ENCODE results near the gene RLN3.

DNA sequence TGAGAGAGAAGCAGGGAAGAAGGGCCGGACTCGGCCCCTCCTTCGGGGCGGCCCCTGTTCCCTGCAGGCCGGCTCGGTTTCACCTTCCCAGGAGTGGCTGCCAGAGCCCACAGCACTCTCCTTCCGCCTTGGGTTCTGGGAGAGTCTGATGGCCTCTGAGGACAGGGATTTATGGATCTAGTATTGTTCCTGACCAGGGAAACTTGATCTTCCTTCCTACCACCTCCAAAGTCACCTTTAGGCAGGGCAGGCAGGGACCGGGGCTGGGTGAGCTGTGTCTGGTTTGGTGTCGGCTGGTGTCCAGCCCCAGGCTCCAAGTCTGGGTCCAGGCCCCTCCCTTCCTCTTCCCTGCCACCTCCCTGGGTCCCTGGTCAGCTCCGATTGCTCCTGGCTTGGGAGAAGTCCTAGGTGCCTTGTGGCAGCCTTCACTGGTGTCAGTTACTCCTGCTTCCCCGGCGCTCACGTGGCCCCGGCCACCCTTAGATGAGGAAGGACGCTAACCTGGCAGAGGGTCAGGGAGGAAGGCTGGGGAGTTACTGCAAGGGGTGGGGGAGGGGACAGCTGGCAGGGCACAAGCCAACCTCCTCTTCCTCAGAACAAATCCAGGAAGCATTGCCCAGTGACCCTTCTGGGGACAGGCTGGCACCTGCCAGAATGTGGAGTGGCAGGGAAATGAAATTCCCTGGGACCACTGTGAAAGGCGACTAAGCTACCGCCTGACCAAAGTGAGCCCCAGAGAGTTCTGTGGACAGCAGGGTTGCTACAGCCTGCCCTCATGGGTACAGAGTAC is 40.7 kb upstream of the RLN3 start:
- TF ChIP-seq, protein P1, sequence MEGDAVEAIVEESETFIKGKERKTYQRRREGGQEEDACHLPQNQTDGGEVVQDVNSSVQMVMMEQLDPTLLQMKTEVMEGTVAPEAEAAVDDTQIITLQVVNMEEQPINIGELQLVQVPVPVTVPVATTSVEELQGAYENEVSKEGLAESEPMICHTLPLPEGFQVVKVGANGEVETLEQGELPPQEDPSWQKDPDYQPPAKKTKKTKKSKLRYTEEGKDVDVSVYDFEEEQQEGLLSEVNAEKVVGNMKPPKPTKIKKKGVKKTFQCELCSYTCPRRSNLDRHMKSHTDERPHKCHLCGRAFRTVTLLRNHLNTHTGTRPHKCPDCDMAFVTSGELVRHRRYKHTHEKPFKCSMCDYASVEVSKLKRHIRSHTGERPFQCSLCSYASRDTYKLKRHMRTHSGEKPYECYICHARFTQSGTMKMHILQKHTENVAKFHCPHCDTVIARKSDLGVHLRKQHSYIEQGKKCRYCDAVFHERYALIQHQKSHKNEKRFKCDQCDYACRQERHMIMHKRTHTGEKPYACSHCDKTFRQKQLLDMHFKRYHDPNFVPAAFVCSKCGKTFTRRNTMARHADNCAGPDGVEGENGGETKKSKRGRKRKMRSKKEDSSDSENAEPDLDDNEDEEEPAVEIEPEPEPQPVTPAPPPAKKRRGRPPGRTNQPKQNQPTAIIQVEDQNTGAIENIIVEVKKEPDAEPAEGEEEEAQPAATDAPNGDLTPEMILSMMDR (IDR thresholded peaks at IDR 0.05), result no peak
- no peak for TF ChIP-seq POLR2A (IDR thresholded peaks at IDR 0.05)
- TF ChIP-seq POLR2AphosphoS5 (IDR thresholded peaks at IDR 0.05), result no peak

All from breast epithelium (tissue), 3 donors.